Activated CD8-positive, alpha-beta memory T cell treated with anti-CD3 and anti-CD28 coated beads, Interleukin-2, amount 50 U/mL, for 4 hours (primary cell): ENCODE data around the gene FOXM1.
A peak's percentile ranks its signal among the peaks of the same experiment; 100 is the strongest.

Source experiments
- DNase-seq: peaks from one replicate; pipeline ENCODE4 v3.0.0-alpha.2; 2020

Gene FOXM1, protein sequence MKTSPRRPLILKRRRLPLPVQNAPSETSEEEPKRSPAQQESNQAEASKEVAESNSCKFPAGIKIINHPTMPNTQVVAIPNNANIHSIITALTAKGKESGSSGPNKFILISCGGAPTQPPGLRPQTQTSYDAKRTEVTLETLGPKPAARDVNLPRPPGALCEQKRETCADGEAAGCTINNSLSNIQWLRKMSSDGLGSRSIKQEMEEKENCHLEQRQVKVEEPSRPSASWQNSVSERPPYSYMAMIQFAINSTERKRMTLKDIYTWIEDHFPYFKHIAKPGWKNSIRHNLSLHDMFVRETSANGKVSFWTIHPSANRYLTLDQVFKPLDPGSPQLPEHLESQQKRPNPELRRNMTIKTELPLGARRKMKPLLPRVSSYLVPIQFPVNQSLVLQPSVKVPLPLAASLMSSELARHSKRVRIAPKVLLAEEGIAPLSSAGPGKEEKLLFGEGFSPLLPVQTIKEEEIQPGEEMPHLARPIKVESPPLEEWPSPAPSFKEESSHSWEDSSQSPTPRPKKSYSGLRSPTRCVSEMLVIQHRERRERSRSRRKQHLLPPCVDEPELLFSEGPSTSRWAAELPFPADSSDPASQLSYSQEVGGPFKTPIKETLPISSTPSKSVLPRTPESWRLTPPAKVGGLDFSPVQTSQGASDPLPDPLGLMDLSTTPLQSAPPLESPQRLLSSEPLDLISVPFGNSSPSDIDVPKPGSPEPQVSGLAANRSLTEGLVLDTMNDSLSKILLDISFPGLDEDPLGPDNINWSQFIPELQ

DNA sequence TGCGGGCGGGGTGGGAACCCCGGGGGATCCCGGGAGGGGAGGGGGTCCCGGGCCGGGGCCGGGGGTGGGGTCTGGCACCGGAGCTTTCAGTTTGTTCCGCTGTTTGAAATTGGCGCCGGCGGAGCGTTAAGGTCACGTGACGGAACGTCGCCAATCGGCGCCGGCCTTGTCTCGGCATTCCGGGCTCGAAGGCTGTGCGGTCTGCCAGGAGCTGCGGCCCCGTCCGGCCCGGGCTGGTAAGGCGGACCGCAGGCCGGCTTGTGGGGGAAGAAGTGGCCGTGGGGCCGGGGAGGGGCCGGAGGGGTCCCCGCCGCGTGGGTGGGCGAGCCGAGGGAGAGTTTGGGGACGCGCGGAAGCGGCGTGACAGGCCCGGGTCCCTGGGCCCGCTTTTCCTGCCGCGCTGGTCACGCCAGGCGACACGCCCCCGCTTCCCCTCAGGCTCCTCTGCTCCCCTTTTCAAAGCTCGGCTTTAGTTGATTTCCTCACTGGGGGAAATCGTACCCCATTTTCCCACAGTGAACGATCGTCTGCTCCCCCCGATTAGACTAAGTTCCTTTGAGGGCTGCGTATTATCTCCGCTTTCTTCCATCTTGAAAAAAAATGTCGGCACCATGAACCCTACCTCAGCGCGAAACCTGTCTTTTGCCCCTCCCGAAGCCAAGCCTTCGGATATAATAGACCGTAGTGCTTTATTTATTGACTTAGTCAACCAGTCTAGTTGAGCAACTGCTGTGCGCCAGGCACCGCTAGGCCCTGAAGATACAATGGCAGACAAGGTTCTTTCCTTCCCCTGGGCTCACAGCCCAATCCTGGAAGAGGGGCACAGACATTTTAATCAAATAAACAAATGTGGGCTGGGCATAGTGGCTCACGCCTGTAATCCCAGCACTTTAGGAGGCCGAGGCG is at the start of gene FOXM1, which contains the start of gene RHNO1:
Gene FOXM1, minus strand, starts transcription at position 128 of the 906 bp plus-strand sequence. CDS start 2,696 bp downstream, outside the sequence.
Gene RHNO1, plus strand, starts transcription at position 177 of the 906 bp plus-strand sequence. CDS start 8,144 bp downstream, outside the sequence.
- DNase-seq, result peak; percentile 83

GRCh38 chr12:2925322-2925995 is 48.5 kb upstream of the FOXM1 start:
- no peak for DNase-seq

- no peak for DNase-seq
Measured at GRCh38 chr12:2924019-2924418, 47.0 kb upstream of the FOXM1 start.

GRCh38 chr12:2923057-2923456 is 46.1 kb upstream of the FOXM1 start:
- DNase-seq, result no peak

GRCh38 chr12:2922329-2922728 is 45.4 kb upstream of the FOXM1 start:
- no peak for DNase-seq

DNA sequence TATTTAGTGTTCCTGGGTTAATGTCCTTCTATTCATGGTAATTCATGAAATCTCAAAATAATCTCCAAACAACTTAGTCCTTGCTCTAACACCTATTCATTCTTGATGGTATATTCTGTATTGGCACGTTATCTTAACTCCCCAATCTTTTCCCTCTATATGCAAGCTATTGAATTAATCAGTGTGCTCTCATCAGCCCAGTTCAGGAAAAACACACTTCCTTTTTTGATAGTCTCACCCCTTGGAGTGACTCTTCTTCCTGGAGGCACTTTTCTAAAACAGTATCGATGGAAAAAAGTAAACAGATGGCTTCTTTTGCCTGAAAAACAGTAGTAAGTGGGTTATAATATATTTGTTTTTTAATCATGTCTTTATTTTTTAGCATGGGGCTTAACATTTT is 42.3 kb upstream of the FOXM1 start:
- no peak for DNase-seq

GRCh38 chr12:2912216-2912575 is 35.2 kb upstream of the FOXM1 start:
- no peak for DNase-seq

DNA sequence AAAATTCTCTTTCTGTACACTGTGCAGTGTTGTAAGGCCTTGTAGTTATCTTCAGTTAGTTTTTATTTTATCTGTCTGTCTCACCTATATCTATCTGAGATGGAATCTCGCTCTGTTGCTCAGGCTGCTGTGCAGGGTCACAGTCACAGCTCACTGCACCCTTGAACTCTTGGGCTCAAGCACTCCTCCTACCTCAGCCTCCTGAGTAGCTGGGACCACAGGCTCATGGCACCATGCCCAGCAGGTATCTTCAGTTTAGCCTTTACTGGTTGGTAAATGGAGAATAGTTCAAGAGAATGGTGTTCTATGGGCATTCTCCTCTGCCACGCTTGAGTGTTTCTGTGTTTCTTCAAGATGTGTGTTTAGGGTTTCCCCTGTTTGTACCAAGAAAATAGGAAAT is 27.3 kb upstream of the FOXM1 start:
- DNase-seq, result no peak

- no peak for DNase-seq
Measured at GRCh38 chr12:2902272-2902880, 25.4 kb upstream of the FOXM1 start.

DNA sequence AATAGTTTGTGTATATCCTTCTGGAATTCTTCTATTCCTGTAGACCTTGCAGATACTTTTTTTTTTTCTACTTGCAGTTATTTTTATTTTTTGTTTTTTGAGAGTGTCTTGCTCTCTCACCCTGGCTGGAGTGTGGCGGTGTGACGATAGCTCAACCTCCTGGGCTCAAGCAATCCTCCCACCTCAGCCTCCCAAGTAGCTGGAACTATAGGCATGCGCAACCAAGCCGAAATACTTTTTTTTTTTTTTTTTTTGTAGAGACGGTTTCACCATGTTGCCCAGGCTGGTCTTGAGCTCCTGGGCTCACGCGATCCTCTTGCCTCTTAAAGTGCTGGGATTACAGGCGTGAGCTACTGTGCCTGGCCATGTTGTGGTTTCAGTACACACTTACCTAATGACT is 23.7 kb upstream of the FOXM1 start:
- no peak for DNase-seq

- no peak for DNase-seq
Measured at GRCh38 chr12:2897418-2897817, 20.4 kb upstream of the FOXM1 start.

- no peak for DNase-seq
Measured at GRCh38 chr12:2895511-2895910, 18.5 kb upstream of the FOXM1 start.

GRCh38 chr12:2895051-2895451 is 18.1 kb upstream of the FOXM1 start:
- no peak for DNase-seq

GRCh38 chr12:2893007-2893406 is 16.0 kb upstream of the FOXM1 start:
- DNase-seq, result no peak

DNA sequence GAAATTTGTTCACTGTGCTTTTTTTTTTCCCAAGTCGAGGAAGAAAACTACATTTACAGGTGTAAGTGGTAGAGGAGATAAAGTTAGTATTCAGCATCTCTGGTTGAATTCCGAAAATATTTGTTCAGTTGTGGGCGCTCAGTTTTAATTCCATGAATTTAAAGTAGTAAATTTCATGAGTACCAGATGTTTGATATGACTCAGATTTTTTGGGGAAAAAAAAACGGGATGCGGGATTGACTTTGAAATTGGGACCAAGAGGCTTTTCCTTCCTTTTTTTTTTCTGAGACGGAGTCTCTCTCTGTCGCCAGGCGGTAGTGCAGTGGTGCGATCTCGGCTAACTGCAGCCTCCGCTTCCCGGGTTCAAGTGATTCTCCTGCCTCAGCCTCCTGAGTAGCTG is 15.3 kb upstream of the FOXM1 start:
- DNase-seq, result no peak

GRCh38 chr12:2891240-2892053 is 14.5 kb upstream of the FOXM1 start:
- peak; percentile 43 for DNase-seq

DNA sequence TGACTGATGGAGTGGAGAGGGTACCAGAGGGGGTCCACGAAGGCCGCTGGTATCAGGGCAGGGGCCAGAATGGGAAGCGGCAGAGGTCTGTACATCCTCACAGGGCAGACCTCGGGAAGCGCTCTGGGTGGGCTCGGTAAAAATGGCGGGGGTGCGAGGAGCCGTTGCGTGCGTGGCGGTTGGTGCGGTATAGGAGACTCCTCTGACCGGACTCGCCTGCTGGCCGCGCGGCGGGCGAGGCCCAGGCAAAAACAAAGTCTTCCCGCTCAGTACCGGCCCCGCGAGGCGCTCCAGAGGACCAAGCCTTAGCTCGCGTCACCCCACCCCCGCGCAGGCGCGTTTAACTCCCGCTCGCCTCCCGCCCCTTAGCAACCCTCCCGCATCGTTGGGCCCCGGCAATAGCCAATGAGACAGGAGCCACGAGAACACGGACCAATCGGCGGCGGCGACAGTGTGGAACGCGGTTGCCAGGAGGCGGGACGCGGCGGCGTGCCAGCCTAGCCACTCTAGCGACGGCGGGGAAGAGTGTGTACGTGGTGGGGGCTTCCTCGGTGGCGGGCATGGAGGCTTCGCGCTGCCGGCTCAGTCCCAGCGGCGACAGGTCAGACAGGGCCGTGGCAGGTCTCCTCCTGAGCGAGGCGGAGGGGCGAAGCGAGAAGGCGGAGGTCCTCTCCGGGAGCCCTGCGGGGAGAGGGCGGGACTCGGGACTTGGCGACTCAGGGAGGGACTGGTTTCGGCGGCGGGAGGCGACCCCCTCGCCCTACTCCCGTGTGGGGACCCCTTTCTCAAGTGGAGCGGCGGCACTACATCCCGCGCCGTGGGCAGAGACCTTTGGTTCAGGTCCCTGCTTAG is 13.6 kb upstream of the FOXM1 start, which contains the start of gene TULP3:
Gene TULP3, plus strand, starts transcription at position 504 of the 852 bp plus-strand sequence. Its CDS starts 57 bp downstream, at position 561.
- peak; percentile 98 for DNase-seq

DNA sequence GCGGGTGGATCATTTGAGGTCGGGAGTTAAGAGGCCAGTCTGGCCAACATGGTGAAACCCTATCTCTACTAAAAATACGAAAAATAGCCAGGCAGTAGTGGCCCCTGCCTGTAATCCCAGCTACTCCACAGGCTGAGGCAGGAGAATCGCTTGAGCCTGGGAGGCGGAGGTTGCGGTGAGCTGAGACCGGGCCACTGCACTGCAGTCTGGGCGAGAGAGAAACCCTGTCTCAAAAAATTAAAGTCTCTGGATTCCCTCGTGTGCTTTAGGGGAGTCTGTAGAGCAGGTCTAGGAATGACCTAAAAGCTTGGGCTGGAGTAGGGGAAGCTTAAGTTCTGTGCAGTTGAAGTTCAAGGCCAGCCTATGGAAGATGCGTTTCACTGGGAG is 13.0 kb upstream of the FOXM1 start:
- DNase-seq, result no peak

DNA sequence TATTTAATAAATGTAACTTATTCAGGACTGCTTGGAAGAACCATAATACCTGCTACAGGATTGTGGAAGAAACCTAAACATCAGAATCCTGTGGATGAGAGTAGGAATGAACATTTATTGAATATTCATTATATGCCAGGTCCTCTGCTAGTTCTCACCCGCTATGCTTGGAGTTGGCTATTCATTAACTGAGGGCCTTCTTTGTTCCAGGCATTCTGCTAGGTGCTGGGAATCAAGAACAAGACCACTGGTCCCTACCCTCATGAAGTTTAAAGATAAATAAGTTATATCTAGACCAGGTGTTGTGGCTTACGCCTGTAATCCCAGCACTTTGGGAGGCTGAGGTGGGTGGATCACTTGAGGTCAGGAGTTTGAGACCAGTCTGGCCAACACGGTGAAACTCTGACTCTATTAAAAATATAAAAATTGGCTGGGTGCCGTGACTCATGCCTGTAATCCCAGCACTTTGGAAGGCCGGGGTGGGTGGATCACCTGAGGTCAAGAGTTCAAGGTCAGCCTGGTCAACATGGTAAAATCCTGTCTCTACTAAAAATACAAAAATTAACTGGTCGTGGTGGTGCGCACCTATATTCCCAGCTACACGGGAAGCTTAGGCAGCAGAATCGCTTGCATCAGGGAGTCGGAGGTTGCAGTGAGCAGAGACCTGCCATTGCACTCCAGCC is 9.9 kb upstream of the FOXM1 start:
- no peak for DNase-seq
